Keratinocyte (primary cell): ENCODE results near the gene EXOC6B. TPM values are rescaled to one million over a fixed set of nuclear protein-coding genes. Genes with fewer than 3 reads are reported as not detected.
A peak's percentile ranks its signal among the peaks of the same experiment; 100 is the strongest.

Source experiments
- DNase-seq: peaks from one replicate; pipeline ENCODE4 v3.0.0-alpha.2; 2011; ENCODE audit warnings: low read depth, missing footprints, low spot score
- FAIRE-seq: peaks from 2 replicates; lab custom pipeline; 2011; peaks lifted over from hg19 to GRCh38; lab: Jason Lieb, UNC
- H2AFZ ChIP-seq: 2 replicates; pipeline ENCODE4 v1.6.0; 2012; ENCODE audit warnings: low read length, control low read depth, inconsistent platforms; ENCODE audit not compliant: control insufficient read depth
- H3K27ac ChIP-seq: 2 replicates; pipeline ENCODE4 v1.5.1; 2011; ENCODE audit warnings: low read length; ENCODE audit not compliant: control insufficient read depth, insufficient read depth
- H3K27me3 ChIP-seq: 3 replicates; pipeline ENCODE4 v1.6.0; 2011; ENCODE audit warnings: low read length; ENCODE audit not compliant: control insufficient read depth, insufficient read depth; ENCODE audit errors: extremely low read depth
- H3K36me3 ChIP-seq, 2 experiments: 2 replicates in 1 of 2; 3 replicates in 1 of 2; pipeline ENCODE4 v1.5.1; 2011; ENCODE audit warnings: low read length in 2 of 2, mild to moderate bottlenecking in 1 of 2; ENCODE audit not compliant: control insufficient read depth in 2 of 2, insufficient read depth in 2 of 2; ENCODE audit errors: extremely low read depth in 1 of 2
- H3K4me1 ChIP-seq: 3 replicates; pipeline ENCODE4 v1.5.1; 2011; ENCODE audit warnings: low read length; ENCODE audit not compliant: control insufficient read depth, insufficient read depth; ENCODE audit errors: extremely low read depth
- H3K4me2 ChIP-seq: 3 replicates; pipeline ENCODE4 v1.6.0; 2011; ENCODE audit warnings: low read depth, low read length; ENCODE audit not compliant: control insufficient read depth, insufficient read depth; ENCODE audit errors: extremely low read depth
- H3K4me3 ChIP-seq, 3 experiments: fragments of 200-600 bp in 1 of 3; sonication (generic) in 1 of 3; 2 replicates in 2 of 3; 3 replicates in 1 of 3; pipeline ENCODE4 v1.5.1; 2011 to 2016; ENCODE audit warnings: low read length in 3 of 3, mild to moderate bottlenecking in 3 of 3, control low read depth in 2 of 3, inconsistent platforms in 1 of 3, low read depth in 1 of 3, mixed read lengths in 1 of 3, mixed run types in 1 of 3, moderate library complexity in 1 of 3; ENCODE audit not compliant: control insufficient read depth in 2 of 3, insufficient read depth in 2 of 3; ENCODE audit errors: extremely low read depth in 1 of 3
- H3K79me2 ChIP-seq: 2 replicates; pipeline ENCODE4 v1.6.0; 2012; ENCODE audit warnings: low read length; ENCODE audit not compliant: control insufficient read depth, insufficient read depth
- H3K9ac ChIP-seq: 3 replicates; pipeline ENCODE4 v1.6.0; 2011; ENCODE audit warnings: low read length; ENCODE audit not compliant: control insufficient read depth, insufficient read depth; ENCODE audit errors: extremely low read depth
- H3K9me1 ChIP-seq: 3 replicates; pipeline ENCODE4 v1.6.0; 2011; ENCODE audit warnings: low read length; ENCODE audit not compliant: control insufficient read depth, insufficient read depth; ENCODE audit errors: extremely low read depth
- H3K9me3 ChIP-seq: 2 replicates; pipeline ENCODE4 v1.5.1; 2012; ENCODE audit warnings: low read depth, low read length; ENCODE audit not compliant: control insufficient read depth
- H4K20me1 ChIP-seq: 3 replicates; pipeline ENCODE4 v1.6.0; 2011; ENCODE audit warnings: low read length; ENCODE audit not compliant: control insufficient read depth, insufficient read depth; ENCODE audit errors: extremely low read depth
- CTCF ChIP-seq, 3 experiments: IDR thresholded peaks in 1 of 3; conservative IDR thresholded peaks in 1 of 3; optimal IDR thresholded peaks in 1 of 3; 2 replicates in 2 of 3; 3 replicates in 1 of 3; pipeline versions ENCODE3 to v1.5.1; 2011; ENCODE audit warnings: low read length in 3 of 3, mild to moderate bottlenecking in 3 of 3, moderate library complexity in 2 of 3, control low read depth in 1 of 3, inconsistent platforms in 1 of 3; ENCODE audit not compliant: insufficient read depth in 2 of 3; ENCODE audit errors: extremely low read depth in 1 of 3
- EZH2 ChIP-seq: IDR thresholded peaks from one replicate; pipeline ENCODE4 v1.6.1; 2012; ENCODE audit warnings: inconsistent platforms, mild to moderate bottlenecking, low read length, moderate library complexity
- dilution Hi-C: fragments of 300-500 bp; cut with MboI; formaldehyde crosslinking; loops from one replicate; pipeline ENCODE4 v1.7.0; 2020; ENCODE audit warnings: low sequenced_read_pairs; ENCODE audit not compliant: extremely low pct_ligation_motif_present
- polyA plus RNA-seq, 5 experiments: library from polyadenylated mRNA; depleted of rRNA in 3 of 5; stranded (reverse) in 3 of 5; stranded (forward) in 1 of 5; unstranded in 1 of 5; fragments of >200 nt; gene quantifications; 1 replicate in 1 of 5; 2 replicates in 3 of 5; 3 replicates in 1 of 5; pipeline versions ENCODE4 v1.2.1 to v1.2.3, GENCODE V29; 2011 to 2012; ENCODE audit warnings: missing spikeins in 2 of 5, low read depth in 1 of 5, low replicate concordance in 1 of 5

EXOC6B gene
- polyA plus RNA-seq, 1 donor (not counting 4 experiments of a cell fraction or from before 2014, with no cell fraction given), result 37.3 TPM

- TF ChIP-seq EZH2 (no peak), CTCF (optimal IDR thresholded peaks at IDR 0.05 in 1 of 3, IDR thresholded peaks at IDR 0.05 in 1 of 3, conservative IDR thresholded peaks at IDR 0.05 in 1 of 3; ENCODE audit: extremely low read depth in 1 of 3, insufficient read depth in 2 of 3, low read length in 3 of 3) (no peak)
- dilution Hi-C loops, result no loop called here
These were observed 45.4 kb downstream of the EXOC6B start for GRCh38 chr2:72780477-72780876.

GRCh38 chr2:72779495-72779894 lies 46.3 kb downstream of the EXOC6B start:
- Histone ChIP-seq H3K9ac (no peak overlapping the region), H3K36me3 (no peaks in the 10 kb centered on the region), H2AFZ (no peak overlapping the region), H3K27ac (no peak overlapping the region), H3K79me2 (peaks cover 19% of the 10 kb centered on the region), H3K4me2 (no peak overlapping the region), H3K9me3 (no peaks in the 10 kb centered on the region), H4K20me1 (no peaks in the 10 kb centered on the region), H3K9me1 (no peaks in the 10 kb centered on the region), H3K4me1 (peaks cover 13% of the 10 kb centered on the region), H3K27me3 (no peaks in the 10 kb centered on the region), H3K4me3 (no peak overlapping the region)
- TF ChIP-seq EZH2 (no peak), CTCF (optimal IDR thresholded peaks at IDR 0.05 in 1 of 3, IDR thresholded peaks at IDR 0.05 in 1 of 3, conservative IDR thresholded peaks at IDR 0.05 in 1 of 3; ENCODE audit: extremely low read depth in 1 of 3, insufficient read depth in 2 of 3, low read length in 3 of 3) (no peak)
- DNase-seq, result no peak
- dilution Hi-C loops, result no loop called here
- no peak for FAIRE-seq

More at GRCh38 chr2:72780477-72780876, 45.4 kb downstream of the EXOC6B start:
- Histone ChIP-seq H3K9me1 (no peaks in the 10 kb centered on the region), H3K27me3 (no peaks in the 10 kb centered on the region), H3K9ac (no peak overlapping the region), H3K36me3 (no peaks in the 10 kb centered on the region), H3K27ac (peak overlapping the region; percentile 8), H3K4me1 (peaks cover 13% of the 10 kb centered on the region), H3K4me2 (no peak overlapping the region), H3K9me3 (no peaks in the 10 kb centered on the region), H3K4me3 (no peak overlapping the region), H4K20me1 (no peaks in the 10 kb centered on the region), H3K79me2 (peaks cover 17% of the 10 kb centered on the region), H2AFZ (no peak overlapping the region)
- DNase-seq, result no peak
- FAIRE-seq, result peak; percentile 13
